ENCODE data around the gene AP5Z1. TPM values are rescaled to one million over a fixed set of nuclear protein-coding genes. Genes with fewer than 3 reads are reported as not detected.
A peak's percentile ranks its signal among the peaks of the same experiment; 100 is the strongest.
"Not testable (repeated sequence)": the region's sequence is repeated elsewhere in the genome, so short reads cannot be mapped to it uniquely, and the experiment has no call there.

The AP5Z1 gene
- total RNA-seq, 1 donor from 2014 or later: 14.7 TPM

DNA sequence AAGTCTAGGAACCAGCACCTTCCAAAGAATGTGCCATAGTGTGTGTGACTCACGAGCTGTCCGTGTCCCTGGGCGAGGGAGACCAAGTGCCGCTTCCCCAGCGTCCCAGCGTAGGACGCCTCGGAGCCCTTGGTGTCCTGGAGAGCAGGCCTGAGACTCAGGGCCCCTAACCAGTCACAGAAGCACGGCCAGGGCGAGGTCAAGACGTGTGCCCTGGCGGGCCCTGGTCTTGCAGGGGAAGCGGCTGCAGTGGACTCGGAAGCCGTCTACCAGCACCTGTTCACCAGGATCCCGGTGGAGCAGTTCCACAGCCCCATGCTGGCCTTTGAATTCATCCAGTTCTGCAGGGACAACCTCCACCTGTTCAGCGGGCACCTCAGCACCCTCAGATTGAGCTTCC, 10.6 kb downstream of the AP5Z1 start:
- DNase-seq (ENCODE audit: low spot score in 2 of 2): no peak
- no peak for FAIRE-seq

DNA sequence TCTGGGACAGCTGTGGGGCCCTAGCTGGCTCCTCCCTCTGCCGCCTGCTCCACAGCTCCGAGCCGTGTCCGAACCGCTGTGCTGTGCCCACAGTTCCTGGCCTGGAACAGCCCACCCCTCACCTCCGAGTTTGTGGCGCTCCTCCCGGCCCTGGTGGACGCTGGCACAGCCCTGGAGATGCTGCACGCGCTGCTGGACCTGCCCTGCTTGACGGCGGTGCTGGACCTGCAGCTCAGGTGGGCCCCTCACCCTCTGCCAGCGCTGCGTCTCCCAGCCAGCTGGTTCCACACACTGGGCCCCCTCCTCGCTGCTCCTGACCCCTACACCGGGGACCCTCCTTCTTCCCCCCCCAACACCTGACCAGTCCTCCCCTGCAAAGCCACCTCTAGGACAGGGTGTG, 12.1 kb downstream of the AP5Z1 start:
- DNase-seq (ENCODE audit: low spot score in 2 of 2) (no peak), FAIRE-seq (no peak)

DNA sequence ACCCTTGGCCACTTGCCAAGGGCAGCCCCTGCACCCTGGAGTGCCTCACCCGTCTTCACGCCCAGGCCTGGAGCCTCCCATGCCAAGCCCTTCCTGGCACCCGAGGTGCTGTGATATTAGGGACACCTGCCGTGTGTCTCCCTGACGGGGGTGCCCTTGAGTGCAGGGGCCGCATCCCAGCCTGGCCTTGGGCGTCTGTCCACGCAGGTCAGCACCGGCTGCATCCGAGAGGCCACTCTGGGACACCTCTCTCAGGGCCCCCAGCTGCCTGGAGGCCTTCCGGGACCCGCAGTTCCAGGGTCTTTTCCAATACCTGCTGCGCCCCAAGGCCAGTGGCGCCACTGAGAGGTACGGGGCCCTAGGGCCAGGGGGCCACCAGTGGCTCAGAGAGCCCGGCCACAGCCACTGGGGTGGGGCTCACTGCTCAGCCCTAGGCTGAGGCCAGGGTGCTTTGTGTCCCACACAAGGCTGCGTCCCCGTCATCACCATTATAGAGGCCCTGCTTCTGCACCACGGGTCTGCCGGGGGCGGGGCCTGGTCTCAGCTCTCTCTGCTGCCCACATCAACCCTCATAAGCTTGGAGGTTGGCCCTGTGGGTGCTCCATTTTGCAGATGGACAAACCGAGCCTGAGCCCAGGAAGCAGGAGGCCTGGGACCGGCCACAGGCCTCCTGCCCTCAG, 12.7 kb downstream of the AP5Z1 start:
- no peak for FAIRE-seq

DNA sequence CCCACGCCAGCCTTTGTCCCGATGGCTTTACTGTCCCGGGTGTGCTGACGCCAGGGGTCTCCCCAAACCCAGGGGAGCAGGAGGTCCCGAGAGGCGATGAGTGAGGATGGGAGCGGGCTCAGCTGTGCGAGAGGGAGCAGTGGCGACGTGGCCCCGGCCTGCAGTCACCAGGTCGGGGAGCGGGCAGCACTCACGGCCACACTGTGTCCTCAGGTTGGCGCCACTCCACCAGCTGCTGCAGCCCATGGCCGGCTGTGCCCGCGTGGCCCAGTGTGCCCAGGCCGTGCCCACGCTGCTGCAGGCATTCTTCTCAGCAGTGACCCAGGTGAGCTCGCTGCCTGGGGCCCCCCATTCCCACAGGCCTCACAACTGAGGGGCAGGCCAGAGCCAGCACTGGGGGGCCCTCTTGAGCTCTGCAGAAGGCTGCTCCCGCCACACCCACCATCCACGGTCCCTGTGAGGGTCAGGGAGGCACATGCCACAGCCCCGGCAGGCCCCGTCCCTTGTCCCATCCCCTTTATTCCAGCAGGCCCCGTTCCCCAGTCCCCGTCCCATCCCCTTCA, 13.3 kb downstream of the AP5Z1 start:
- no peak for FAIRE-seq
- DNase-seq (ENCODE audit: low spot score in 2 of 2): peak in 1 of 2 donors; percentile 26

More for the DNA sequence above, 12.7 kb downstream of the AP5Z1 start:
- peak in 1 of 2 donors; percentile 22 for DNase-seq (ENCODE audit: low spot score in 2 of 2)

DNA sequence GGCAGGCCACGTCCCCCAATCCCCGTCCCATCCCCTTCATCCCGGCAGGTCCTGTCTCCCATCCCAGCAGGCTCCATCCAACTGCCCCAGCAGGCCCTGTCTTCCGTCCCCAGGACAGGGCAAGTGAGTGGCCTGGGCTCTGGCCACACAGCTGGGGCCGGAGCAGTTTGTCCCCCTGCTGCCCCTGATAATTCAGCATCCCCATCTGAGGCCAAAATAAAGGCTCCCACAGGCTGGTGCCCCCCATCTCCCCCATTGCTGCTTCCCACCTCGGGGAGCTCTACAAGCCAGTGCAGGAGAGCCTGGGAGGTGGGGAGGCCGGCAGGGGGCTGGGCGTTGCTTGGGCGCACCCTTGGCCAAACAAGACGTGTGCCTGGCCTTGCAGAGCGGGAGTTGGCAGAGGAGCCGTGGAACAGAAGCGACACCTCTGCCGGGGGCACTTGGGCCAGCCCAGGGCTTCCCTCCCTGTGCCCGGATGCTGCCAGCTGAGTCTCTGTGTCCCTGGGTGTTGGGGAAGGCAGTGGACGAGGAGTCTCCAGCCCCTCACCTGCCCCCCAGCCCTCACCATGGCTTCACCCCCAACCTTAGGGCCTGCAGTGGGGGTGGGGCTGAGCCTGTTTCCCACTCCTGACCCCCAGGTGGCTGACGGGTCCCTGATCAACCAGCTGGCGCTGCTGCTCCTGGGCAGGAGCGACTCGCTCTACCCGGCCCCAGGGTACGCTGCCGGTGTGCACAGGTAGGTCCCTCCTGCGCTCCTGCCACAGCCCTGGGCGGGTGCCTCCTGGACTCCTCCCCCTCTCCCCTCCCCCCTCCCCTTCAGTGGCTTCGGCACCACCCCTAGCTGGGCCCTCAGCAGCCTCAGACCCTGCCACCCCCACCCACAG, 14.0 kb downstream of the AP5Z1 start:
- FAIRE-seq: no peak
- DNase-seq (ENCODE audit: low spot score in 2 of 2): peak in 1 of 2 donors; percentile 21

DNA sequence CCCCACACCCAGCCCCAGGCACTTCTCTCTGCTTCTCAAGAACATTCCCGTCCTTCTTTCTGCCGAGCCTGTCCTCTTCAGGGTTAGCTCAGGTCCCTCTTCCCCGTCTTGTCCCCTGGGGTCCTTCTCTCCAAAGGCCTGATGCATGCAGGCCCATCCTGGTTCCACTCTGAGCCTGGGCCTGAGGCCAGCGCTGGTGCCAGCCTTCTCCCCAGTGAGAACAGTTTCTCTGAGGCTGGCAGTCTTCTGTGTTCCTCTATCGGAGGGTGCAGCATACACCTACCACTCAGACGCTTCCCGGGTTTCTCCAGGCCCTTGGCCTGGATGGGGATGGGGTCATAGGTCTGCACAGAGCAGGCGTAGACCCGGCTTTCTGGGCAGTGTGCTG, 14.6 kb downstream of the AP5Z1 start:
- DNase-seq (ENCODE audit: low spot score in 2 of 2) (peak in 1 of 2 donors; percentile 27), FAIRE-seq (no peak)

DNA sequence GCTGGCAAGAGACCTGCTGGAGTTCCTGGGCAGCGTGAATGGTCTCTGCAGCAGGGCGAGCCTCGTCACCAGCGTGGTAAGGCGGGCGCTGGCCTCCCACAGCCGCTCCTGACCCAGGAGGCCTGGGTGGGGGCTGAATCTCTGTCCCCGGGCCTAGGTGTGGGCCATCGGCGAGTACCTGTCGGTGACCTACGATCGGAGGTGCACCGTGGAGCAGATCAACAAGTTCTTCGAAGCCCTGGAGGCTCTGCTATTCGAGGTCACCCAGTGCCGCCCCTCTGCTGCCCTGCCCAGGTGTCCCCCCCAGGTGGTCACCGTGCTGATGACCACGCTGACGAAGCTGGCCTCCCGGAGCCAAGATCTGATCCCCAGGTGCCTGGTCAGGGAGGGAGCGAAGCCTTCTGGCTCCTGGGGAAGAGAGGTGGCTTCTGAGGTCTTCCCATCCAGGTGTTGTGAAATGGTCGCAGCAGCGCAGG, 15.1 kb downstream of the AP5Z1 start:
- DNase-seq (ENCODE audit: low spot score in 2 of 2): peak in 1 of 2 donors; percentile 19
- FAIRE-seq: no peak

DNA sequence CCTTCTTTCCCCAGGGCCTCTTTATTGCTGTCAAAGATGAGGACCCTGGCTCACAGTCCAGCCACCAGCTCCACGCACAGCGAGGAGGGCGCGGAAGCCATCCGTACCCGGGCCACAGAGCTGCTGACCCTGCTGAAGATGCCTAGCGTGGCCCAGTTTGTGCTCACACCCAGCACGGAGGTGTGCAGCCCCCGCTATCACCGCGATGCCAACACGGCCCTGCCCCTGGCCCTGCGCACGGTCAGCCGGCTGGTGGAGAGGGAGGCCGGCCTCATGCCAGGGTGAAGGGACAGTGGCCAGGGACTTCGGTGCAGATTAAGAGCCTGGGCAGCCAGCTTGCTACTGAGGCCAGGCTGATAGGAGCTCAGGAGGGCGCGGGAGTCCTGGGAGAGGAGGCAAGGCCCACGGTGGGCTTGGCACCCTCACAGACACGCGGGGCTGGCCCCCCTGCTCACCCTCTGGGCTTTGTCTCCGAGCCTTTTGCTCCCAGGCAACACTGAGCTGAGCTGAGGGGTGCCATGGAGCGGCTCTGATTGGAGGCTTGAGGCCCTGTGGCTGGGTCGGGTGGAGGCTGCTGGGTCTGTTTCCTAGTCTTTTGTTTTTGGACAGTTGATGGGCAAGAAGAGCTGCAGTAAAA, 15.8 kb downstream of the AP5Z1 start:
- DNase-seq (ENCODE audit: low spot score in 2 of 2) (peak in 1 of 2 donors; percentile 24), FAIRE-seq (no peak)

DNA sequence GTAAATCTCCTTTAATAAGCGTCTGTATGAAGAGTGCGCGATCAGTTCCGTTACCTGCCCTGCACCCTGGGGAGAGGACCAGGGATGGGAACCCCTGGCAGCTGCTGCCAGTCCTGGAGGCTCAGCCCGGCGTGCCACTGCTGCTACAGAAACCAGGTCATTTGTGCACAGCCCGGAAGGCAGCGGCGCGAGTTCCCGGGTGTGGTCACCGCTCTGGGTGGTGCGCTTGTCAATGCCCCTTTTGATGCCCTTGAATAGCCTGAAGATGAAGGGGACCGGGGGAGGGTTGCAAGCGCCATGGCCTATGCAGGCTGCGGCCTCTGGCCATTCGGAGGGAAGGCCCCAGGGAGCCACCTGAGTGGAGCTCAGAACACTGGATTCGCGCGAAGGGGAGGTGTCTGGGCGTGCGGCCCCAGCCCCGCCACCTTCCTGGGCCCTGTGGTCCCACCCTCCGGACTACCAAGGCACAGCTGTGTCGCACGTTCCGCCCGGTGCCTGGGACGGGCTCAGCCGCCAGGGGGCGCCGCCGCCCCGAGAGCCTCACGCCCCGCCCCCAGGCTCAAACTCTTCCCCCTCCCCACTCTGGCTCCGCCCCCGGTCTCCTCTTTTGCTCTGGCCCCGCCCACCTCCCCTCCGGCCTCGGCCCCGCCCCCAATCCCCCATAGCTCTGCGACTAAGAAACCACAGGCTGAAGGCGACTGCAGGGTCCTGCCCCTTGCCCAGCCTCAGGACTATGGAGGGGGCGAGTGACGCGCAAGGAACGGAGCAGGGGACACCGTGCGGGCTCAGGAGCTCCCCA, 16.5 kb downstream of the AP5Z1 start:
- DNase-seq (ENCODE audit: low spot score in 2 of 2) (peak; percentile 85 to 95), FAIRE-seq (no peak)

DNA sequence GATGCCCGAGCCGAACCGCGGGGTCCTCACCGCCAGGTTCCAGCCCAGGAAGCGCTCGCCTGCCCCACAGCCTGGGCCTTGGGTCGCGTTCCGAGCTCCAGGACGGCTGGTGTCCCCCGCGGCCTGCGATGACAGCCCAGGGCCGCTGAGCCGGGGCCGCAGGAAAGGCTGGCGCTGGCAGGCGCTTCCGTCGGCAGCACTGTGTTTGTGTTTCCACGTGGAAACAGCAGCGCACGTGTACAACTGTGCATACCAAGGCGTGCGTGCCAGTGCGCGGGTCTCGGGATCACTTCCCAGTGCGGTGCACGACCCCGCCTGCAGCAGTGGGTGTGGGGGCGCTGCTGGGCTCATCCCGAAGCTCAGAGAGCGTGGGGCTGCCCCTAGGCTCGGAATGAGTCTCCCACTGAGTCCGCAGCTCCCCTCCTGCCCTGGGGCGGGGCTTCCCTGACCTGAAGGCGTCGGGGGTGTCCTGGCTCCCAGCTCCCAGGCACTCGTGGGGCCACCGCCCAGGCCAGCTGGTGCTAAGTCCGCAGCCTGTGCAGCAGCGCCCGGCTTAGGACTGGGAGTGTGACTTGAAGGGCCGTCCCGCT, 17.2 kb downstream of the AP5Z1 start:
- peak in 1 of 2 donors; percentile 41 for DNase-seq (ENCODE audit: low spot score in 2 of 2)
- FAIRE-seq: no peak

DNA sequence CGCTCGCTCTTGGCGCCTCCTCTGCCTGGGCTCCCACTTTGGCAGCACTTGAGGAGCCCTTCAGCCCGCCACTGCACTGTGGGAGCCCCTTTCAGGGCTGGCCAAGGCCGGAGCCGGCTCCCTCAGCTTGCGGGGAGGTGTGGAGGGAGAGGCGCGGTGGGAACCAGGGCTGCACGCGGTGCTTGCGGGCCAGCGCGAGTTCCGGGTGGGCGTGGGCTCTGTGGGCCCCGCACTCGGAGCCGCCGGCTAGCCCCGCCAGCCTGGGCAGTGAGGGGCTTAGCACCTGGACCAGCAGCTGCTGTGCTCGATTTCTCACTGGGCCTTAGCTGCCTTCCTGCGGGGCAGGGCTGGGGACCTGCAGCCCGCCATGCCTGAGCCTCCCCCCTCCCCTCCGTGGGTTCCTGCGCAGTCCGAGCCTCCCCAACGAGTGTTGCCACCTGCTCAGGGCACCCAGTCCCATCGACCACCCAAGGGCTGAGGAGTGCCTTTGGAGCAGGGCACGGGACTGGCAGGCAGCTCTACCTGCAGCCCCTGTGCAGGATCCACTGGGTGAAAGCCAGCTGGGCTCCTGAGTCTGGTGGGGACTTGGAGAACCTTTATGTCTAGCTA, 18.1 kb downstream of the AP5Z1 start:
- not testable (repeated sequence) for FAIRE-seq; DNase-seq (ENCODE audit: low spot score in 2 of 2)

DNA sequence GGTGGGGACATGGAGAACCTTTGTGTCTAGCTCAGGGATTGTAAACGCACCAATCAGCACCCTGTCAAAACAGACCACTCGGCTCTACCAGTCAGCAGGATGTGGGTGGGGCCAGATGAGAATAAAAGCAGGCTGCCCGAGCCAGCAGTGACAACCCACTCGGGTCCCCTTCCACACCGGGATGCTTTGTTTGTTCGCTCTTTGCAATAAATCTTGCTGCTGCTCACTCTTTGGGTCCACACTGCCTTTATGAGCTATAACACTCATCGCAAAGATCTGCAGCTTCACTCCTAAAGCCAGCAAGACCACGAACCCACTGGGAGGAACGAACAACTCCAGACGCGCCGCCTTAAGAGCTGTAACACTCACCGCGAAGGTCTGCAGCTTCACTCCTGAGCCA, 18.7 kb downstream of the AP5Z1 start:
- DNase-seq (ENCODE audit: low spot score in 2 of 2); FAIRE-seq: not testable (repeated sequence)

DNA sequence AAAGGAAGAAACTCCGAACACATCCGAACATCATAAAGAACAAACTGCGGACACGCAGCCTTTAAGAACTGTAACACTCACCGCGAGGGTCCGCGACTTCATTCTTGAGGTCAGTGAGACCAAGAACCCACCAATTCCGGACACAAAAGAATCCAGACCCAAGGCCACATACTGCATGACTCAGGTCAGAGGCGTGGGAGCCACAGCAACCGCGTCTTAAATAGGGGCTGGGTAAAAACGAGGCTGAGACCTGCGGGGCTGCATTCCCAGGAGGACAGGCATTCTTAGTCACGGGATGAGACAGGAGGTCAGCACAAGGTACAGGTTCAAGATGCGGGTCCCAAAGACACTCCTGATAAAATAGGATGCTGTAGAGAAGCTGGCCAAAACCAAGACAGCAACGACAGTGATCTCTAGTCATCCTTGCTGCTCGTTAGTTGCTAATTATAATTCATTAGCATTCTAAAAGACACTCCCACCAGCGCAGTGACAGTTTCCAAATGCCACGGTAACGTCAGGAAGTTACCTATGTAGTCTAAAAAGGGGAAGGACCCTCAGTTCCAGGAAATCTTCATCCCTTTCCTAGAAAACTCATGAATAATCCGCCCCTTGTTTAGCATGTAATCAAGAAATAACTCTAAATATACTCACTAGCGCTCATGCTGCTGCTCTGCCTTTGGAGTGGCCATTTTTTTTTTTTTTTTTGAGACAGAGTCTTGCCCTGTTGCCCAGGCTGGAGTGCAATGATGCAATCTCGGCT, 19.3 kb downstream of the AP5Z1 start:
- FAIRE-seq: no peak
- DNase-seq (ENCODE audit: low spot score in 2 of 2): no peak

DNA sequence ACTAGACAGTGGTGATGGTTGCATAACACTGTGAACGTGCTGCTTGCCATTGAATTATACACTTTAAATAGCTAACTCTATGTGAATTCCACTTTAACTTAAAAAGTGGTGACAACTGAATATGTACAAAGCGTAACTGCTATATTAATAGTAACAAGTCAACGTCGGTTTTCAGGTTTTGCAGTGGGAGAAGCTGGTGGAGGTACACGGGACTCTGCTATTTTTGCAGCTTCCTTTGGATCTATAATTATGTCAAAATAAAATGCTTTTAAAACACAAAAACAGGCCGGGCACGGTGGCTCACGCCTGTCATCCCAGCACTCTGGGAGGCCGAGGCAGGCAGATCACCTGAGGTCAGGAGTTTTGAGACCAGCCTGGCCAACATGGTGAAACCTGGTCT, 21.0 kb downstream of the AP5Z1 start:
- DNase-seq (ENCODE audit: low spot score in 2 of 2): no peak
- no peak for FAIRE-seq

DNA sequence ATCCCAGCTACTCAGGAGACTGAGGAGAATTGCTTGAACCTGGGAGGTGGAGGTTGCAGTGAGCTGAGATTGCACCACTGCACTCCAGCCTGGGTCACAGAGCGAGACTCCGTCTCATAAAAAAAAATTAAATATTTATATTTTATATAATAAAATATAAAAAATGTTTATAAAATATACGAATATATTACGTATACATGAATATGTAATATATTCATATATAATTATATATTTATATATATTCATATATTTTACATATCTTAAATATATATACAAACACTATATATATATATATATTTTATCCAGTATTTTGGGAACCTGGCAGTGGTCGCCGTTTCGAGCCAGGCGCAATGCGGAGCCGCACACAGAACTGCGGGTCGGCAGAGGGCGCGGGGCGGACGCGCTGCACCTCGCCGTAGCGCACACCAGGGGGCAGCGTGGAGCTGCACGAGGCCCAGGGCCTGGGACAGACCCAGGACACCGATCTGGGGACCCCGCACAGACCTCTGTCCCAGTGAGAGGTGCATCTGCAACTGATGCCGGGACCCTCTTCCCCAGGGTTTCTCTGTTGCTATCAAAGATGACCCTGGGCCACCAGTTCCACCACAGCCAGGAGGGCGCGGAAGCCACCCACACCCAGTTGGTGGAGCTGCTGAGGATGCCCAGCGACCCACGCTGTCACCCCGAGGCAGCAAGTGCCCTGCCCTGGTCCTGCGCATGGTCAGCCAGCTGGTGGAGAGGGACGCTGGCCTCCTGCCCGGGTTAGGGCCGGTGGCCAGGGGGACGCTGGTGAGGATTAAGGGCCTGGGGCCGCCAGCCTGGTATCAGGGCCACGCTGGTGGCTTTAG, 22.7 kb downstream of the AP5Z1 start:
- DNase-seq (ENCODE audit: low spot score in 2 of 2) (peak; percentile 80 to 88), FAIRE-seq (peak; percentile 34)

DNA sequence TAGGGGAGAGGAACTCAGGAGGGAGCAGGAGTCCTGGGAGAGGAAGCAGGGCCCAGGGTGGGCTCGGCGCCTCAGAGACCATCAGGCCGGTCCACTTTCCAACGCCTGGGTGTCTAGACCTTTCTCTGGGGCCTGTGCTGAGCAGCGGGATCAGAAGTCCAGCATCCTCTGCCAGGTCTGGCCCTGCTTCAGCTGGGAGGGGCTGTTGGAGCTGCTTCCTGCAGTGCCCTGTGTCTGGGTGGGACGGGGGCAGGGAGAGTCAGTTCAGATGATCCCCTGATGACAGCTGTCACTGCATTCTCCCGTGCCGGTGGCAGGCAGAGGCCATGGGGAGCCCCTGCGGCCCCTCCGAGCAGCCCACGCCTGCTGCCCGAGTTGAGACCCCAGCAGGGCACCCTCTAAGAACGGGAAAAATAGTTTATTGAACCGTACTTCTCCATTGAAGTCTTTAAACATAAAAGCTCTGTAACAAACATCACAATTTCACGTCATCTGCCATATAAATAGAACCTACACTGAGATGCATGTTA, 23.3 kb downstream of the AP5Z1 start:
- no peak for DNase-seq (ENCODE audit: low spot score in 2 of 2)
- FAIRE-seq: no peak
